ENCODE data around the gene KLRC3. TPM values are rescaled to one million over a fixed set of nuclear protein-coding genes. Genes with fewer than 3 reads are reported as not detected.
"Not testable (repeated sequence)": the region's sequence is repeated elsewhere in the genome, so short reads cannot be mapped to it uniquely, and the experiment has no call there.

Gene KLRC3
- total RNA-seq, 1 donor from 2014 or later = 2.9 TPM

GRCh38 chr12:10404798-10405197, 15.6 kb downstream of the KLRC3 start:
- DNase-seq (ENCODE audit: low spot score in 2 of 2) (no peak), FAIRE-seq (no peak)

DNA sequence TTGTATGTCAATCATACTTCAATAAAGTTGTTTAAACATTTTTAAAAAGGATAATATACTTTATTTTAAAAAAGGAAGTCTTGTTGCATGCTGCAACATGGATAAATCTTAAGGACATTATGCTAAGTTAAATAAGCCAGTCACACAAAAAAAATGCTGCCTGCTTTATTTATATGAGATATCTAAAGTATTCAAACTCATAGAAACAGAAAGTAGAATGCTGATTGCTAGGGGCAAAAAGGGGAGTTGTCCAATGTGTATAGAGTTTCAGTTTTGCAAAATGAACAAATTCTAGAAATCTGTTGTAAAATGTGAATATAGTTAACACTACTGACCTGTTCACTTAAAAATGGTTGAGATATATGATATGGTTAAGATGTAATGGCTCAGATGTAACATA, 19.6 kb downstream of the KLRC3 start:
- DNase-seq (ENCODE audit: low spot score in 2 of 2) (no peak), FAIRE-seq (no peak)

- no peak for DNase-seq (ENCODE audit: low spot score in 2 of 2)
- no peak for FAIRE-seq
Measured at GRCh38 chr12:10398168-10398567, 22.2 kb downstream of the KLRC3 start.

DNA sequence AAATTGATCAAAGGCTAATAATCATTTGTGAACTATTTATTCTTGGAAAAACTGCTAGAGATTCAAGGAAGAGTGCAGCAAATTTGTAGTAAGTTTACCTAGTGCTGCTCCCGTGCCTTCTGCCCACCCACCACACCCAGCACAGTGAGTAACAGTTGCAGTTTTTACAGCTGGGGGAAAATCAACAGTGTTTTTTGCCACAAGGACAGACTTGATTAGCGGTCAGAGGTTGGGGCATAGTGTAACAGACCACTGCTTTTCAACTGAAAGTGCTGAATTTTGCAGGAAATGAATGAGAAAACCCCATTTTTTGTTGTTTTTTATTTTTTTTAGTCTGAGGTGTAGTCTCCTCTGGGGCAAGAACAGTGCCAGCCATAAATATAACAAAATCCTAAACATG, 23.1 kb downstream of the KLRC3 start:
- DNase-seq (ENCODE audit: low spot score in 2 of 2) (no peak), FAIRE-seq (no peak)

- DNase-seq (ENCODE audit: low spot score in 2 of 2); FAIRE-seq: not testable (repeated sequence)
Measured at GRCh38 chr12:10396176-10396575, 24.2 kb downstream of the KLRC3 start.

GRCh38 chr12:10395390-10395998, 24.9 kb downstream of the KLRC3 start:
- FAIRE-seq (no peak), DNase-seq (ENCODE audit: low spot score in 2 of 2) (no peak)

DNA sequence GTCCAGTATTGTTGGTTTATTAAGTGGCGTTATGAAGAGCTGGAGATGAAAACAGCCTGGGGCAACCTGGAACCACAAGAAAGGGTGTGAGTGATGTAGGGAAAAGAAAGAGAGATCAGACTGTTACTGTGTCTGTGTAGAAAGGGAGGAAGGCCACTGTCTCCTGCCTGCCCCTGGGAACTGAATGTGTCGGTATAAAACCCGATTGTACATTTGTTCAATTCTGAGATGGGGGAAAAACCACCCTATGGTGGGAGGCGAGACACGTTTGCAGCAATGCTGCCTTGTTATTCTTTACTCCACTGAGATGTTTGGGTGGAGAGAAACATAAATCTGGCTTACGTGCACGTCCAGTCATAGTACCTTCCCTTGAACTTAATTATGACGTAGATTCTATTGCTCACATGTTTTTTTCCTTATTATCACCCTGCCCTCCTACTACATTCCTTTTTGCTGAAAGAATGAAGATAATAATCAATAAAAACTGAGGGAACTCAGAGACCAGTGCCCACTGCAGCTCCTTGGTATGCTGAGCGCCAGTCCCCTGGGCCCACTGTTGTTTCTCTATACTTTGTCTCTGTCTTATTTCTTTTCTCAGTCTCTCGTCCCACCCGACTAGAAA, 25.8 kb downstream of the KLRC3 start:
- FAIRE-seq; DNase-seq (ENCODE audit: low spot score in 2 of 2): not testable (repeated sequence)

DNA sequence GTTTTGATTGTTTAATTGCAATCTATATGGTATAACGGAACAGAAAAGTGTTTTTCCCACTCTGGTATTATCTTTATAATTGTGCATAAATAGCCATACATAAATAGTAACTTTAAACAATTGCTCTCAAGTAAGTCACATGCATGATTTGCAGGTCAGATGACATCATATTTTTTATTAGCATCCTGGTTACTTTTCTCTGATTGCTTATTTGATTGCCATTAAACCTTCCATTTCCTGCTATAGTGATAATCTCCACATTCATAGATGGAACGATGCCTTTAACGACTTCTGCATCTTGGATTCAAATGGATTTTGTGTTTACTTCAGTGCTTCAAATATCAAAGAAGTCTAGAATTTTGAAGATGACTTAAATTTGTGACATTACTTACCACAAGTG, 27.1 kb downstream of the KLRC3 start:
- FAIRE-seq (no peak), DNase-seq (ENCODE audit: low spot score in 2 of 2) (no peak)

GRCh38 chr12:10392394-10392930, 27.9 kb downstream of the KLRC3 start:
- DNase-seq (ENCODE audit: low spot score in 2 of 2) (peak in 1 of 2 donors; percentile 7), FAIRE-seq (no peak)

GRCh38 chr12:10390991-10391390, 29.4 kb downstream of the KLRC3 start:
- DNase-seq (ENCODE audit: low spot score in 2 of 2); FAIRE-seq: not testable (repeated sequence)

GRCh38 chr12:10389904-10390303, 30.5 kb downstream of the KLRC3 start, which contains the start of gene KLRK1:
Gene KLRK1, minus strand, starts transcription at chr12:10390041. Its CDS starts 1,231 bp downstream, at chr12:10388810.
- FAIRE-seq (peak; percentile 40), DNase-seq (ENCODE audit: low spot score in 2 of 2) (no peak)

DNA sequence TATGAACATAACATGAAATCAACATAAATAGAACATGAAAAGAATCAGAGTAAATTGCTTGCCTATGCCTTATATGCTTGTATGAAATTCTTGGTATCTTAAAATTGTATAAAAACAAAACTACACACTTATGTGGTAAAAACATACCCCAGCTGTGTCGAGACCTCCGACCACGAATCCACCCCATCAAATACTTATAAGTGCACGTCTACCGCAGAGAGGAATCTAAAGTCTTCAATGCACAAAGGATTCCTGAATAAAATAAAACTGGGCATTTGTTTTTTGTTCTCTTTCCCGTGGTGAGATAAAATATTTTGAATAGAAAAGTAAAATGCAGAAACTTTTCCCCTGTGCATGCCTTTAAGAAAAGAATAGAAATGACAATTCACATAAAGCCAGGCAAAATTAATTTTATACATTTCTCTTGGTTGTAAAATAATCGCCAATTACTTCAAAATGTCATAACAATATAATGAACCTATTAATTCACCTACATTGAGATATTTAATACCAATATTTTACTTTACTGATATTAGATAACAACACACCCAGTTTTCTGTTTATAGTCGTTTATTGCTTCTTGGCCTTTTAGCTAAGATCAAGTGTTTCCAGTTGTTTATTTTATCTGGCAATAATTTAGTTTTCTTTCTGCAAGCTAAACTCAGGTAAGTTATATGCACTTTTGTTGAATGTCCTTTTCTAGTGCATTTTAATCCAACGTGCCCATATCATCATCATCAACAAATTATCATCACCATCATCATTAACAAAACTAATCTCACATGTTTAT, 31.6 kb downstream of the KLRC3 start:
- no peak for DNase-seq (ENCODE audit: low spot score in 2 of 2)
- peak; percentile 45 for FAIRE-seq

DNA sequence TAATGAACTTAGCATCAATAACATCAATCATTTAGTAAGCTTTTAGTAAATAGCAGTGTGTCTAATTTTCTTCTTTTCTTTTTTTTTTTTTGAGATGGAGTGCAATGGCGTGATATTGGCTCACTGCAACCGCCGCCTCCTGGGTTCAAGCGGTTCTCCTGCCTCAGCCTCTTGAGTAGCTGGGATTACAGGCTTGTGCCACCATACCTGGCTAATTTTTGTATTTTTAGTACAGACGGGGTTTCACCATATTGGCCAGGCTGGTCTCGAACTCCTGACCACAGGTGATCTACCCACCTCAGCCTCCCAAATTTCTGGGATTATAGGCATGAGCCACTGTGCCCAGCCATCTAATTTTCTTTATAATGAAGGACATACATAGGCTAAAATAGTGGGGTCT, 32.9 kb downstream of the KLRC3 start:
- DNase-seq (ENCODE audit: low spot score in 2 of 2); FAIRE-seq: not testable (repeated sequence)

GRCh38 chr12:10386857-10387256, 33.5 kb downstream of the KLRC3 start:
- FAIRE-seq (no peak), DNase-seq (ENCODE audit: low spot score in 2 of 2) (no peak)

DNA sequence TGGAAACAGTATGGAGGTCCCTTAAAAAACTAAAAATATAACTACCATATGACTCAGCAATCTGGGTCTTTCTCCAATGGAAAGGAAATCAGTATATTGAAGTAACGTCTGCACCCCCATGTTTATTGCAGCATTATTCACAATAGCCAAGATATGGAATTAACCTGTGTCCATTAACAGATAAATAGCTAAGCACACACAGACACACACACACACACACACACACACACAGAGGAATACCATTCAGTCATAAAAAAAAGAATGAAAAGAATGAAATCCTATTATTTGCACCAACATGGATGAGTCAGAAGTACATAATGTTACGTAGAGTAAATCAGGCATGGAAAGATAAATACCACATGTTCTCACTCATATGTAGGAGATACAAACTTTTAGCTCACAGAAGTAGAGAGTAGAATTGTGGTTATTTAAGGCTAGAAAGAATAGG, 35.2 kb downstream of the KLRC3 start:
- no peak for DNase-seq (ENCODE audit: low spot score in 2 of 2)
- FAIRE-seq = no peak

DNA sequence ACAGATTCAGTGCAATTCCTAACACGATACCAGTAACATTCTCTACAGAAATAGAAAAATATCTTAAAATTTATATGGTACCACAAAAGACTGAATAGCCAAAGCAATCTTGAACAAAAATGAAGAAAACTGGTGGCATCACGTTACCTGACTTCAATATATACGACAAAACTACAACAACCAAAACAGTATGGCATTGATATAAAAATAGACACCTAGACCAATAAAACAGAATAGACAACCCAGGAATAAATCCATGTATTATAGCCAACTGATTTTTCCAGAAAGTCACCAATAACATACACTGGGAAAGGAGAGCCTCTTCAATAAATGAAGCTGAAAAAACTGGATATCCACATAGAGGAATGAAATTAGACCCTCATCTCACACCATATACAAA, 36.2 kb downstream of the KLRC3 start:
- DNase-seq (ENCODE audit: low spot score in 2 of 2) (no peak), FAIRE-seq (no peak)

DNA sequence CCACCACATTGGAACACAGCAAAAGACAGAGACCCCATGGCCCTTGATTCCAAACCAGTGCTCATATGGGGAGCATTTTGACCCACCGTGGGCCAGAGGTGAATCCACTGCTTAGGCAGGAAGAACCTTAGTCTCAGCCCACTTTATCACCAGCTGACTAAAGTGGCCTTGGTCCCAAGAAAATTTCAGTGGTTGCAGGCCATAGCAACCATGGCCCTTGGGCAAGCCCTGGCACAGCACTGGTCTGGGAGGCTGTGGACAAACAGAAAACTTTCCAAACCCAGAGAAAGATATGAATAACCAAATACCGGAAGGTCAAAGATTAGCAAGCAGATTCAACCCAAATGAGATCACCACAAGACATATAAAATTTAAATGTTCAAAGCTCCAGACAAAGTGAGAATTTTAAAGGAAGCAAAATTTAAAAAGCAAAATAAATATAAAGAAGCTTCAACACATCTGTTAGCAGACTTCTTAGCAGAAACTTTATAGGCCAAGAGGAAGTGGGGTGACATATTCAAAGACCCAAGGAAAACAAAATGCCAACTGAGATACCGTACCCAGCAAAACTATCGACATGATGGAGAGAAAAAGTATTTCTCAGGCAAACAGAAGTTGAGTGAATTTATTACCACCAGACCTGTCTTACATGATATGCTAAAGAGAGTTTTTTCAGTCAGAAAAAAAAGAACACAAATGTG, 38.3 kb downstream of the KLRC3 start:
- DNase-seq (ENCODE audit: low spot score in 2 of 2) (no peak), FAIRE-seq (no peak)

DNA sequence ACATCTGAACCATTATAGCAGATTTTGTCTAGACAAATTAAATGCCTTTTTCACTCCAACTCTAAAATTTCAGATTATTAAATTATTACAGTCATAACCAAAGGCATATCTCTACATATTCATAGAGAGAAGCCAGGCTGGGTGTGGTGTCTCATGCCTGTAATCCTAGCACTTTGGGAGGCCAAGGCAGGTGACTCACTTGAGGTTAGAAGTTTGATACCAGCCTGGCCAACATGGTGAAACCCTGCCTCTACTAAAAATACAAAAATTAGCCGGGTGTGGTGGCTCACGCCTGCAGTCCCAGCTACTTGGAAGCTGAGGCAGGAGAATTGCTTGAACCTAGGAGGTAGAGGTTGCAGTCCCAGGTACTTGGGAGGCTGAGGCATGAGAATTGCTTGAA, 41.7 kb downstream of the KLRC3 start:
- not testable (repeated sequence) for DNase-seq (ENCODE audit: low spot score in 2 of 2); FAIRE-seq

DNA sequence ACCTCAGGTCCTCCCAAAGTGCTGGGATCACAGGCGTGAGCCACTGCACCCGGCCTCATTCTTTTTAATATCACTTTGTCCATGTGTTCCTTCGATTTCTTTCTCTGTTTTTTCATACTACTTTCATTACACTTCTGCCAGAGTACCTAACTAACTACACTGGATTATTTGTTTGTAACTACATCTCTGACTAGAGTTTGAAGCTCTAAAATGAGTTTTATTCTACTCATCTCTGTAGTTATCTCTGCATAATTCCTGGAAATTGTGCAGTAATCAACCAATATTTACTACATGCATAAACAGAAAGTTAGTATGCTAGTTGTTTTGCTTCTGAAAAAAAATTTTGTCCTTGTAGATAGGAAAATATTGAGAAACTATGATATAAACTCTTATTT, 45.8 kb downstream of the KLRC3 start:
- DNase-seq (ENCODE audit: low spot score in 2 of 2) = no peak
- no peak for FAIRE-seq

GRCh38 chr12:10372559-10372958, 47.8 kb downstream of the KLRC3 start:
- DNase-seq (ENCODE audit: low spot score in 2 of 2) (no peak), FAIRE-seq (no peak)

Data from frontal cortex (tissue), 4 donors.